HG02938 (cell line): ENCODE data around the gene SORCS2.

ENCODE experiments used
- ATAC-seq: cut with Tn5 transposase; IDR thresholded peaks from one replicate; pipeline ENCODE4 v1.9.1; 2021; ENCODE audit warnings: mild to moderate bottlenecking, moderate library complexity; ENCODE audit not compliant: unreplicated experiment

SORCS2 gene

DNA sequence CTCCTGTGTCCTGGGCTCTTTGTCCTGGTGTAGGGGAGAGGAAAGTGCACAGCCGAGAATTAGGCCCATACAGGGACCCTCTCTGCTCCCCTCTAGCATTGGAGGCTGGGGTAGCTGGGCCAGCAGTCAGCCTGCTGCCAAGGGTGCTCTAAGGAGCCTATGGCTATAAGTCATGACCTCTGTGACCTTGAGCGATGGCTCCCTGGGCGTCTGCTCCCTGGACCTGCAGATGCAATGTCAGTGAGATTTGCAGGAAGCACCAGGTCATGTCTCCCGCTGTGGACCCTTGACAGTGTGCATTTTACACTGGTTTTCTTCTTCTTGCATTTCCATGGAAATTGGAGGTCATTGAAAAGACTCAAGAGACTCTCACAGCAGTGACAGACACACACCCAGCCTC, 476.5 kb downstream of the SORCS2 start:
- ATAC-seq, result no peak

GRCh38 chr4:7672601-7673000, 480.3 kb downstream of the SORCS2 start:
- no peak for ATAC-seq

GRCh38 chr4:7673121-7673520, 480.8 kb downstream of the SORCS2 start:
- ATAC-seq, result no peak

- ATAC-seq, result no peak
These were observed 482.4 kb downstream of the SORCS2 start for GRCh38 chr4:7674706-7675105.

- no peak for ATAC-seq
These were observed 482.8 kb downstream of the SORCS2 start for GRCh38 chr4:7675136-7675535.

- ATAC-seq, result no peak
These were observed 483.4 kb downstream of the SORCS2 start for GRCh38 chr4:7675612-7676320.

- ATAC-seq, result no peak
These were observed 484.1 kb downstream of the SORCS2 start for GRCh38 chr4:7676398-7676922.

DNA sequence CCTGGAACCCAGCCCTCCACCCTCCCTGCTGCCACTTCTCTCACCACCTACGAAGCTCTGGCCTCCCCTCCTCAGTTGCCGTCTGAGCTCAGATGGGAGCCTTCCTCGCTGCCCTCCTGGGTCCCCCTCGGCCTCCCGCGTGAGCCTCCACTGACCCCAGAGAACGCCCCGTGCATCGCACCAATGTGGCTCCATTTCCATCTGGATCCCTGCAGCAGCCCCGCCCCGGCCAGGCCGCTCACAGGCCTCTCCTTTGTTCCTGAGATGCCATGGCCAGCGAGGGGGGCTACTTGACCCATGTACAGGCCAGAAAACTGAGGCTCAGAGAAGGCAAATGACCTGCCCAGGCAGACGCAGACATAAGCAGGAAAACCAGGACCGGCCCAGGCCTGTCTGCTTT, 484.7 kb downstream of the SORCS2 start:
- ATAC-seq, result no peak

DNA sequence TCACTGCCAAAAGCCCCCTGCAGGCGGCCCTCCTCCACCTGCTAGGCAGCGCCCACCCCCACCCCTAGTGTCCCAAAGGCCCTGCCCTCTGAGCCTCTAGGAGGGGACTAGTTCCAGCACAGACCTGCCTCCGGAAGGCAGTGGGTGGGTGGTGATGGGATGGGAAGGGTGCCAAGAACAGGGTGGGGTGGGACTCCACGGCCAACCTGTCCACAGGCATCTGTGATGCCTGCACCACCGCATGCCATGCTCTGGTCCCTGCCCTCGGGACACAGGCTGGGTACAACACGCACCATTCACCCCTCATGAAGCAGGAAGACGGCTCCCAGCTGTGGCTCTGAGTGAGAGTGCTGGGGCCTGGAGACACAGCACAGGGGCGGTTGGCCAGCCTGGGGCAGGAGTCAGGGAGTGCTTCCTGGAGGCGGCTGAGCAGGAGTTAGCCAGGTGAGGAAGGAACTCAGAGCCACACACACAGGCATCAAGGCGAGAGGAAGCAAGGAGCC, 485.5 kb downstream of the SORCS2 start:
- no peak for ATAC-seq

DNA sequence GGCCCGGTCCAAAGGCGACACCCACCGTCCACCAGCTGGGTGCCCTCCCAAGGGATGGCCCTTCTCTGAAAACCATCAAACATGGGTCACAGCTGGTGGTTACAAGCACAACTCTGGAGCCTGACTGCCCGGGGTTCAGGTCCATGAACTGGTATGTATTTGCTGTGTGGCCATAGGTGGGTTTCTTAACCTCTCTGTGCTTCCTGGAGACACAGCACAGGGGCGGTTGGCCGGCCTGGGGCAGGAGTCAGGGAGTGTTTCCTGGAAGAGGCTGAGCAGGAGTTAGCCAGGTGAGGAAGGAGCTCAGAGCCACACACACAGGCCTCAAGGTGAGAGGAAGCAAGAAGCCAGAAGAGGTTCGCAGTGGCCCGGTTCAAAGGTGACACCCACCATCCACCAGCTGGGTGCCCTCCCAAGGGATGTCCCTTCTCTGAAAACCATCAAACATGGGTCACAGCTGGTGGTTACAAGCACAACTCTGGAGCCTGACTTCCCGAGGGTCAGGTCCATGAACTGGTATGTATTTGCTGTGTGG, 486.0 kb downstream of the SORCS2 start:
- ATAC-seq, result no peak

GRCh38 chr4:7679406-7680040, 487.2 kb downstream of the SORCS2 start:
- ATAC-seq, result no peak

GRCh38 chr4:7680106-7680505, 487.8 kb downstream of the SORCS2 start:
- ATAC-seq, result no peak

DNA sequence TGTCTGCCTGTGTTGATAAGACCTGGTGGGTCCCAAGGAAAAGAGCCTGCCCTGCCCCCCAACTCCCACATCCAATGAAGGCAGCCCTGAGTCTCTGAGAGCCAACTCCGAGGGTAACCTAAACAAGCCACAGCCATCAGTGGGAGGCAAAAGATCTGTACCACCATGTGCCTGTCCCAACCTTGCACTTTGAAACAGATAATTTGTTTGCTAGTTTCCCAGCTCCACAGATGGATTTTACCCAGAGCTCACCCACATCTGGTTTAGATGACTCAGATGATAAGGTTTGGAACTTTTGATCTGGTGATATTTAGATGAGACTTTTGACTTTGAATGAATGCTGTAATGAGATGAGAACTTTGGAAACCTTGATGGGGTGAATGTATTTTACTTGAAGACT, 488.4 kb downstream of the SORCS2 start:
- ATAC-seq, result no peak

DNA sequence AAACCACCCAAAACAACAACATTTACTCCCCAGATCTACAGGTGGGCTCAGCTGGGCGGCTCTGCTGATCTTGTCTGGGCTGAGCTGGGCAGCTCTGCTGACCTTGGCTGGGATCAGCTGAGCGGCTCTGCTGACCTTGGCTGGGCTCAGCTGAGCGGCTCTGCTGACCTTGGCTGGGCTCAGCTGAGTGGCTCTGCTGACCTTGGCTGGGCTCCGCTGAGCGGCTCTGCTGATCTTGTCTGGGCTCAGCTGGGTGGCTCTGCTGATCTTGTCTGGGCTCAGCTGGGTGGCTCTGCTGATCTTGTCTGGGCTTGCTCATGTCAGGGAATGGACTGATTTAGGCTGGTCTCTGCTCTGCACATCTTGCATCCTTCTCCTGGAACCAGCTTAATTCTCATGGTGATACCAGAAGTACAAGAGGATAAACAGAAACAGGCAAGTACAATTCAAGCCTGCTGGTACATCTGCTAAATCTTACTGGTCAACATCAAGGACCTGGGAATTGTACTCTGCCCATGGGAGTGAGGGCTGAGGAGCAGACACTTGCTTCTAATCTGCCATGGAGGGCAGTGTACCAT, 490.9 kb downstream of the SORCS2 start:
- no peak for ATAC-seq

DNA sequence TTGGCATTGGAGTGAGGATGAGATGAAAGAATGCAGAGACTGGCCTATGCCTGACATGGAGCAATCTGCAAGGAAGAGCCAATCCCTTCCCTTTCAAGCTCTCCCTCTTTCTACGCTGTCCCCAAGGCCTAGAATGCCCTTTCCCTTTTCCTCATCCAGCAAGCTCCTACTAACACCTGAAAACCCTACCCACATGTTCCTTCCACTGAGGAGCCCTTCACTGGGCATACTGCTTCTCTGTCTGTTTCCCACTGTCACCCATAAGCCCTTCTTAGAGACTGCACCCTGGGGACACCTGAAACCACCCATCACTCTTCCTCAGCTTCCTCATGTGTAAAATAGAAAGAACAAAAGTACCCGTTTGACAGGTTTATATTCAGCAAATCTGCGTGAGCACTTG, 492.0 kb downstream of the SORCS2 start:
- no peak for ATAC-seq

DNA sequence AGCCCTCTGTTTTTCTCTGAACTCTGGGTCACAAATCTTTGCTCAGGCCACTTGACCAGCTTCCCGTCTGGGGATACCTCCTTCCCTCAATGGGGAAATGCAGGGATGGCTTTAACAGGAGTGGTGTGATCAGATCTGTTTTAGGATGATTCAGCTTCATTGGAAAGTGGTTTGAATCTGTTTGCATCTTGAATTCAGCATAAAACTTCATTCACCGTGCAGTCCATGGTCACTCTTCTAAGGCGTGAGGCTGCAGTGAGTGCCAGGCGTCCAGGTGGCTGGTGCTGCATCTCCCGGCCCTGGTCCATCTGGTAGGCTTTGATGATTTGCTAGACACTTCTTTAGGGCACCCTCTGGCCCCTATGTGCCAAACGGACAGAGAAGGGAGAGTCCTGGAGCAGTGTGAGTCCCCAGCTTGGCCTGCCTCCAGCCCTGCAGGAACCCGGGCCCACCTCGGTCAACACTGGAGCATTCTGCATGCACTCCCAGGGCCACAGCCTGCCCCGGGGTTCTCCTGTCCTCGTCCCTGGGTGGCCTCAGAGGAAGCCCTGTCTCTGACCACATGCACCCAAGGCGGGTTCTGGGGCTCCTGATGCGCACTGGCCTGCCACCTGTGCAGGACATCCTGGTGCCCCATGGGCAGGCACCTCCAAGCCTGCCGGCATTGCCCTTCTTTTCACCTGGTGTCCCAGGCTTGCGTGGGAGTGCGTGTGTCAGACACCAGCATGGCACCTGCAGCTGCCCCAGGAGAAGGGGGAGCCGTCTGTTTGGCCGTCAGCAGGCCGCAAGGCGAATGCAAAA, 493.9 kb downstream of the SORCS2 start:
- ATAC-seq, result no peak

- no peak for ATAC-seq
These were observed 494.7 kb downstream of the SORCS2 start for GRCh38 chr4:7687006-7687405.

GRCh38 chr4:7687796-7688195, 495.5 kb downstream of the SORCS2 start:
- ATAC-seq, result no peak

- no peak for ATAC-seq
These were observed 497.7 kb downstream of the SORCS2 start for GRCh38 chr4:7689773-7690693.

DNA sequence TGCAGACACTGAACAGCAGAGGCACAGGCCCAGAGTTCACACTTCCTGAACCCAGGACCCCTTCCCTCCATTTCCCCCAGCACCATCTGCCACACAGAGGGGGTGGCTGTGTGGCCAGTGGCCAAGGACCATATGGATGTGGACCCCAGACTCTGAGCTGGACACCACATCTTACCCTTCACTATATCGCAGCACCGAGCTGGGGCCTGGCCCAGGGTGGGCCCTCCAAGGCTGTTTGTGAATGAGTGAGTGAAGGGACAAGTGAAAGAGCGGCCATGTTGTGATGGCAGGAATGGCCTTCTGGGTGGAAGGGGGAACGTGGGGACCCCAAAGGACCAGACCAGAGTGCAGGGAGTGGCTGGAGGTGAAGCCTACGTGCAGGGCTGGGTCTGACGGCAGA, 498.7 kb downstream of the SORCS2 start:
- ATAC-seq, result no peak
